NB4 (cell line): Measurements from ENCODE around the gene JTB.

Experiments
- DNase-seq: peaks from one replicate; pipeline ENCODE4 v3.0.0; 2010; ENCODE audit warnings: low read depth
- H3K4me3 ChIP-seq: one replicate; pipeline ENCODE4 v1.5.1; 2011; ENCODE audit warnings: mild to moderate bottlenecking, low read depth, low read length, moderate library complexity
- CTCF ChIP-seq: IDR thresholded peaks from one replicate; pipeline ENCODE4 v1.5.1; 2012; ENCODE audit warnings: low read depth, low read length
- MAX ChIP-seq: IDR thresholded peaks from 2 replicates; pipeline ENCODE4 v1.6.1; 2011; ENCODE audit warnings: low read depth, low read length
- MYC ChIP-seq: IDR thresholded peaks from 2 replicates; pipeline ENCODE4 v1.6.1; 2011; ENCODE audit warnings: low read depth, low read length
- POLR2A ChIP-seq: IDR thresholded peaks from 2 replicates; pipeline ENCODE4 v1.6.1; 2011; ENCODE audit warnings: mild to moderate bottlenecking; ENCODE audit not compliant: insufficient read length; ENCODE audit errors: extremely low read depth

The JTB gene

GRCh38 chr1:153958961-153959260, 18.6 kb downstream of the JTB start:
- peak overlapping the region; percentile 23 for H3K4me3 ChIP-seq
- no peak for DNase-seq
- no peak for TF ChIP-seq CTCF

- DNase-seq, result peak; percentile 98
- peak within 1 kb of the TSS; percentile 92 for H3K4me3 ChIP-seq
- peak; percentile 44 for TF ChIP-seq POLR2A
- TF ChIP-seq MYC, result peak; percentile 34; the same call in 1 of the 2 replicates
- TF ChIP-seq MAX, result no peak
Measured at GRCh38 chr1:153958111-153958960, 19.1 kb downstream of the JTB start, which contains the start of gene CRTC2. TSS of gene CRTC2 (minus strand) at chr1:153958612. CDS start at chr1:153958497, 115 bp downstream.

GRCh38 chr1:153957744-153958110, 19.7 kb downstream of the JTB start:
- DNase-seq, result peak; percentile 69
- peak overlapping the region; percentile 92 for H3K4me3 ChIP-seq
- TF ChIP-seq CTCF (no peak), POLR2A (no peak), MYC (peak; percentile 43; the same call in 1 of the 2 replicates), MAX (no peak)

GRCh38 chr1:153956997-153957715, 20.3 kb downstream of the JTB start:
- TF ChIP-seq MAX (no peak), CTCF (no peak), POLR2A (no peak), MYC (no peak)
- DNase-seq, result no peak
- H3K4me3 ChIP-seq, result peak overlapping the region; percentile 92

GRCh38 chr1:153954826-153955225, 22.6 kb downstream of the JTB start:
- TF ChIP-seq POLR2A, result no peak
- no peak for TF ChIP-seq CTCF
- no peak for TF ChIP-seq MAX
- no peak for TF ChIP-seq MYC
- no peak for DNase-seq
- no peak overlapping the region for H3K4me3 ChIP-seq

- H3K4me3 ChIP-seq, result no peak overlapping the region
- TF ChIP-seq POLR2A (no peak), MAX (no peak)
- DNase-seq, result no peak
Measured at GRCh38 chr1:153953859-153954365, 23.6 kb downstream of the JTB start.
